Stimulated activated CD8-positive, alpha-beta memory T cell treated with anti-CD3 and anti-CD28 coated beads, Interleukin-4, amount 100 ng/mL, for 1 hour (primary cell): ENCODE data around the gene RNF41.

ENCODE experiments used
- DNase-seq, 2 donors: peaks; one replicate each; pipeline ENCODE4 v3.0.0-alpha.2; 2020; ENCODE audit warnings: low read depth in 2 of 2, low spot score in 1 of 2

Gene RNF41

DNA sequence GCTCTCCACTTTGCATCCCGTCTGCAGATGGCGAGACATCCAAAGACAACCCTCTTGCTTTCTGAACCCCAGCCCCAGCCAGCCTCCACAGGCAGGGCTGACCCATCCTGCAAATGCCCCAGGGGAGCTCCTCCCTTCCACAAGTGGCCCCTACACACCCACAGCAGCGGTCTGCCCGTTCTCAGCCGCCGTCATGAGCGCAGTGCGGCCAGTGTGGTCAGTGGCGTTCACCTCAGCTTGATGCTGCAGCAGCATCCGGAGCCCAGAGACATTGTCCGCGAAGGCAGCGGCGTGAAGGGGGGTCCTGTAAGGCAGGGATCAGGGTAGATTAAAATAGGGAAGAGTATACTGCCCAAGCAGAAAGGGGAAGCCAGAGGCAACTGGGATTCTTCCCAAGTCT is 22.8 kb upstream of the RNF41 start:
- no peak for DNase-seq

DNA sequence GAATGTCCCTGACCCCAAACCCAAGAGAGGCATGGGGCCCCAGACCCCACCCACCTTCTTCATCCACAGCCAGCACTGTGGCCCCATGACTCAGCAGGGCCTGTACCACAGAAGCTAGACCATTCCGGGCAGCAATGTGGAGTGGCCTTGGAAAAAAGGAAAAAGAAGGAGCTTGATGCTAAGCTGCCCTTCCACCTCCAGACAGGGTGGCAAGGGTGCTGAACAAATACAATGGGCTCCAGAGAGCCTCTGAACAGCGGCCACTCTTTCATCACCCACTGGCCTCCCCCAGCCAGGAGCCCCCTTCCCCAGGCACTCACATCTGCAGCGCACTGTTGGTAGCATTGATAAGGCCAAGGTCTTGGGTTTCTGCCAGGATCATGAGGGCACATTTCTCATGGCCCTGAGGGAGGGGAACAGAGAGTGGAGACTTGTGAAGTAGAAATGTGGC is 22.0 kb upstream of the RNF41 start:
- no peak for DNase-seq

DNA sequence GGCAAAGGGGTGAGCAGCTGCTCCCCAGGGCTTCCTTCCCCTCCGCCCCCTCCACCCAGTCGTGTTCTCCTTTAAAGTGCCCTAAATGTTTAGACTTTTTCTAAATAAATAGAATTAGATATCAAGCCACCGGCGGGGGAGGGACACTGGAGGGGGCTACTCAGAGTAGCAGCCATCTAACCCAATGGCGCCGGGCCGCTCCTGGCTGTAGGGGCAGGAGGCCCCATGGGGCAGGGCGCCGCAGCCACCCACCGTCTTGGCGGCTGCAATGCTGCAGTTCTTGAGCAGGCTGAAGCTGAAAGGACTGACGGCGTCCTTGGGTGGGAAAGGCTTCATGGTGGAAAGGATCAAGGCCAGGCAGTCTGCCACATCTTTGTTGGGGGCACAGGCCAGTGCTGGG is 21.3 kb upstream of the RNF41 start:
- DNase-seq: no peak

DNA sequence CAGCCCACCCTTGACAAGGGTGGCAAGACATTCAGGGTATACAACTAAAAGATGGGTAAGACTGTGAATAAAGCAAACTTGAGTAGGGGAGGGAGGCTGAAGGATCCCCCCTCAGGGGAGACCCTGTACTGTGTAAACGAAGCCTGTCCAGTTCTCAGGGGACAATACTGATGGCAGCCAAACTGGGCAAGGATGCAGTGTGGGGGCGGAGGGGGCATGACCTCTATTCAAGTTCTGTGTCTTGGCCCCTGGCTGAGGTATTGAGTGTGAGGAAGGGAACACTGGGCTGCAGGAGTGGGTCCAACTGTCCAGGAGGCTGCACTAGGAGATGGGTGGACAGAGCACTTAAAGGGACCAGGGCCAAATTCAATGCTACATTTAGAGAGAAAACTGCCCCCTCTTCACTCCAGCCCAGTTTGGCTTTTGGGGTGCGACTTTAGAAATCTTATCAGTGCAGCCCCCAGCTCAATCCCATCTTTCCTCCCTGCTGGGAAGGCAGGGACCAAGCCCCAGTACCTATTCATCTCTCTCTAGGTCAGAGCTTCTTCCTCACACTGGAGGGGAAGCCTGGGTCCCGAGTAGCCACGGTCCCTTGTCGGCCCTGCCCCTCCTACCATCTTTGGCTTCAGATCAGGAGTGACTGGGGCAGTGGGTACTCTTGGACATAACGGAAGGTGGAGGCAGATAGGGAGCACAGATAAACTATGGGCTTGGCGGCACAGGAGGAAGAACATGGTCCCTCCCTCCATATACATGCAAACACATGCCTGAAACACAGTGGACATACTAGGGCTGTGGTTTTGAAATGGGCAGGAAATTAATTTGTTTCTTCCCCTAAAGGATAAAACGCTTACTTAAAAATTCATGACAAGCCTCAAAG is 19.9 kb upstream of the RNF41 start:
- no peak for DNase-seq

DNA sequence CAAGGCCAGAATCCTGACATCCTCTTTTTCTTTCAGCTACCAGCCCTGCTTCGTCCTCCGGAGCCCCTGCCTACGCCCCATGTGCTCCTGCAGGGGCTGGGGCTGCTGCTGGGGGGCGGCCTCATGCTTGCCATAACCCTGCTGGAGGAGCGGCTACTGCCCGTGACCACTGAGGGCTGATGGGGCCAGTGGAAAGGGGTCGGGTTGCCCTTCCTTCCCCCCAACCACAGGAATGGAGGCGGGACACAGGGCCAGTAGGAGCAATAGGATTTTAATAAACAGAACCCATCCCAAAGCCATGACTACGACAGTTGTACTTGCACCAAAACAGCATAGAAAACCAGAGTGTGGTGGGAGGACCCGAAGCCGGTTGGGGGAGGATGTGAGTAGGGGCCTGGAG is 15.8 kb upstream of the RNF41 start:
- DNase-seq: no peak

DNA sequence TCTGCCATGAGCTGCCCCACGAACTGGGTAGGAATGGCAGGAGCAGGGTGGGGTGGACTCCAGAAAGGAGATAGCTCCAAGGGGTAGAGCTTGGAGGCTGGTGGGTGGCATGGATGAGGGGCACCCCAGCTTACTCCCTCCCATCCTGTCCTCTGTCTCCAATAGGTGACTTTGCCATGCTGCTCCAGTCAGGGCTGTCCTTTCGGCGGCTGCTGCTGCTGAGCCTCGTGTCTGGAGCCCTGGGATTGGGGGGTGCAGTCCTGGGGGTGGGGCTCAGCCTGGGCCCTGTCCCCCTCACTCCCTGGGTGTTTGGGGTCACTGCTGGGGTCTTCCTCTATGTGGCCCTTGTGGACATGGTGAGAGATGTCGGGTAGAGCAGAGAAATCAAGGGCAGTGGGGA is 15.3 kb upstream of the RNF41 start:
- no peak for DNase-seq

DNA sequence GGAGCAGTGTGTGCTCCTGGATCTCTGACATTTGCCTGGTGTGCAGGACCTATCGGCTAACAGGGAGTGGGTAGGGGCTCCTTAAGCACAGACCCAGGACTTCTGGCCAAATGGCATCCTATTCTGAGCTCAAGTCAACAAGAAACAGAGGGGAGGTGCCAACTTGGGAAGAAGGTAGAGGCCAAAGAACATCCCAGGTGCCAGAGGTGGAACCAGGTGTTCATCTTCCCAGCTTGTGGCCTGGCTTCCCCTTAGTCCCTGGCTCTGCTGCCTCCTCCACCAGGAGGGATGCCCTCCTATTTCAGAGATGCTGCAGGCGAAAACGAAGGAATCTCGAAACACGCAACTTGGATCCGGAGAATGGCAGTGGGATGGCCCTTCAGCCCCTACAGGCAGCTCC is 14.4 kb upstream of the RNF41 start:
- DNase-seq: no peak

DNA sequence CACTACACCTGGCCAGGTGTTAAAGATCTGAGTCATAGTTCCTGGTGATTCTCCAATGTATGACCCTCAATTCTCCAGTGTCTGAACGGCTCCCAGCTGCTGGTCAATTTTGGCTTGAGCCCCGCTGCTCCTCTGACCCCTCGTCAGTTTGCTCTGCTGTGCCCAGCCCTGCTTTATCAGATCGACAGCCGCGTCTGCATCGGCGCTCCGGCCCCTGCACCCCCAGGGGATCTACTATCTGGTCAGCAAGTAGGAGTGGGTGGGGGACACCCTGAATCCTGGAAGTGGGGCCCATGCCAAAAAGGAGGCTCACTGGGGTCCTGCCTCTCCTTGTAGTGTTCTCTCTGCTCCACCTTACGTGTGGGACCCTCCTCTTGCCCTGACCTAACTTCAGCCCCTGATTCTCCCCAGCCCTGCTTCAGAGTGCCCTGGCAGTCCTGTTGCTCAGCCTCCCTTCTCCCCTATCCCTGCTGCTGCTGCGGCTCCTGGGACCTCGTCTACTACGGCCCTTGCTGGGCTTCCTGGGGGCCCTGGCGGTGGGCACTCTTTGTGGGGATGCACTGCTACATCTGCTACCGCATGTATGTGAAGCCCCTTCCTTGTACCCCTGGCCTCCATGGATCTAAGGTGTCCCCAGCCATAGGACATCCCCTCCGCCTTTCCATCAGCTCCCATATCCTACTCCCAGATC is 13.2 kb upstream of the RNF41 start:
- no peak for DNase-seq

DNA sequence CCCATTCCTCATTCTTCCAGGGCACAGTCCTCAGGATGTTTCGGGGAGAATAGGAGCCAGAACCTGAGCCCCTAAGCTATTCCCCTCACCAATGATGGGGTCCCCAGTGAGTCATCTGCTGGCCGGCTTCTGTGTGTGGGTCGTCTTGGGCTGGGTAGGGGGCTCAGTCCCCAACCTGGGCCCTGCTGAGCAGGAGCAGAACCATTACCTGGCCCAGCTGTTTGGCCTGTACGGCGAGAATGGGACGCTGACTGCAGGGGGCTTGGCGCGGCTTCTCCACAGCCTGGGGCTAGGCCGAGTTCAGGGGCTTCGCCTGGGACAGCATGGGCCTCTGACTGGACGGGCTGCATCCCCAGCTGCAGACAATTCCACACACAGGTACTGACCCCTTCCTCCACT is 9.5 kb upstream of the RNF41 start:
- no peak for DNase-seq

DNA sequence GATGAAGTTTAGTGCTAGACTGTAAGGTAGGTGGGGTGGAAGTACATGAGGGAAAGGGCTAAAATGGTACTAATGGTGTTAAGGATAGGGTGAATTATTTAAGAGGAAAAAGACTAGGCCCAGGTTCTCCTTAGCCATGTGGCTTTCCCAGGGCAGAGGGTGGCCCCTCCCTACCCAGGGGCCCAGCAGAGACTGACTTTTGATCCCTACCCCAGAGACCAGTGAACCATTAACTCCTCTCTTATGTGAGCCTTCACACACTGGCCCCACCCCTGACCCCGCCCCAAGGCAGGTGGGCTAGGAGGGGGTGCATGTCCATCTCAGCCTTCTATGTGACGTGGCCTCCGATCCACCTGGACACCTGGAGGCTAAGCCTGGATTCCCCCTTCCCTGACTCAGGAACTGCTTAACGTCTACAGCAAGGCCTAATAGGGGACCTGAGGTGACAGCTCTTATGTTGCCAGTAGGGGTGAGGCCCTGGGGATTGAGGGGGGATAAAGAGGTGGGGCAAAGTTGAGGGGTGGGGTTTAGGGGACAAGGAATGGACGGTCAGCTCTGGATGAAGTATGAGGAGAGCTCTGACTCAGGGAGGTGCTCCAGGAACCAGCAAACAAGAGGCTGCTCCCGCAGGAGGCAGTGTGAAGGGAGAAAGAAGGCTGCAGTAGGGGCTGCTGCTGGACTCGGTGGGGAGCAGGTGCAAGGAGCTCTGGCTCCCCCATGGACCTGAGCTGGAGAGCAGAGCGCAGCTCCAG is 8.9 kb upstream of the RNF41 start:
- no peak for DNase-seq

DNA sequence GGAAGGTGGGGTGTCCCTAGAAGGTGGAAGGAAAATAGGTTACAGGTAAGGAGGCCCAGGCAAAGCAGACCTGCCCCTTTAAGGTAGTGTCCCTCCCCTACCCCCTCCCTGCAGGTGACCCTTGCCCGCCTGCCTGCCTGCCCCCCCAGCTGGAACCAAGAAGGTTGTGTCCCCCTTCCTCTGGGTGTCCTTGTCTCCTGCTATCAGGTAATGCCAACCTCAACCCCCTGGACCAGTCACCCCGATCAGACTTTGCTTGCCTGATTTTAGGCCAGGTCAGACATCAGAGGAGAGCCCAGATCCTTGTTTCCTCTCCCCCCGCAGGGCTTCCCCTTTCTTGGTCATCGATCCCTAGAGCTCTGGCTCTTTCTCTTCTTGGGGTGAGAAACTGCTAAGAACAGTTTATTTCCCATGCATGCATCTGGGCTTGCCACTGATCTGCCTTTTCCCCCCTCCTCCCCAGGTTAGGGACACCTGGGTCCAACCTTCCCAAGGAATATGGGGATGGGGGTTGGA is 8.3 kb upstream of the RNF41 start, which contains the start of gene SLC39A5:
SLC39A5 (plus strand) TSS at position 136 of the 516 bp plus-strand sequence. CDS start 1,224 bp downstream, outside the sequence.
- DNase-seq: no peak

DNA sequence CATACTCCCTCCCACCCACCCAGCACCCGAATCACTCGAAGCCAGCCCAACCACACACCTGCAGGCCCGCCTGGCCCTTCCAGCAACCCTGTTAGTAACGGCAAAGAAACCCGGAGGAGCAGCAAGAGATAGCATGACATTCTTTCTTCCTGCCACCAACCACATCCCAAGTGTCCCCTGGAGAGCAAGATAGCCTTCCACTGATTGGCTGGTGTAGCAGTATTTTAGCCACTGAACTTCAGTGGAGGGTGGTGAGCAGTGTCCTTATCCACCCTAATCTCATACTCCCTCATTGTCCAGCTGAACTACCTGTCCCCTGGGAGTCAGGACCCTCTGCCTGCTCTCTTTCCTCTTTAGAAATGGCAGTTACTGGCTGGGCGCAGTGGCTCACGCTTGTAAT is 7.4 kb upstream of the RNF41 start:
- no peak for DNase-seq

DNA sequence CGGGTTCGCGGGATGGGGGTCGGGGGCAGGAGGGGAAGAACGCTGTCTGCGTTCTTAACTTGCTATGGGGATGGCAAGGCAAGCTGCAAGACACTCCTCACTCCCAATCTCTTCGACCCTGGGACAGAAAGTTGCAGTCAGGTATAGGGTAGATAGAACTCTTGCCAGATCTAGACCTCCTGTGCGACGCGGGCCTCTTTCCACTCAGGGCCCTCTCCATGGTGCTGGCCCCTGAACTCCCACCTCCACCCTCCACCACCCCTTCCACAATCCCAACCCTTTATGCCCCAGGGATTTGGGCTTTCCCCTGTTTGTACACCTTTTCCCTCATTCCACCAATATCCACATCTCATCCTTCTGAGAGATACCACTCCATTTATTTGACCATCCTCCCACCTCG is 3.2 kb upstream of the RNF41 start:
- DNase-seq: no peak

DNA sequence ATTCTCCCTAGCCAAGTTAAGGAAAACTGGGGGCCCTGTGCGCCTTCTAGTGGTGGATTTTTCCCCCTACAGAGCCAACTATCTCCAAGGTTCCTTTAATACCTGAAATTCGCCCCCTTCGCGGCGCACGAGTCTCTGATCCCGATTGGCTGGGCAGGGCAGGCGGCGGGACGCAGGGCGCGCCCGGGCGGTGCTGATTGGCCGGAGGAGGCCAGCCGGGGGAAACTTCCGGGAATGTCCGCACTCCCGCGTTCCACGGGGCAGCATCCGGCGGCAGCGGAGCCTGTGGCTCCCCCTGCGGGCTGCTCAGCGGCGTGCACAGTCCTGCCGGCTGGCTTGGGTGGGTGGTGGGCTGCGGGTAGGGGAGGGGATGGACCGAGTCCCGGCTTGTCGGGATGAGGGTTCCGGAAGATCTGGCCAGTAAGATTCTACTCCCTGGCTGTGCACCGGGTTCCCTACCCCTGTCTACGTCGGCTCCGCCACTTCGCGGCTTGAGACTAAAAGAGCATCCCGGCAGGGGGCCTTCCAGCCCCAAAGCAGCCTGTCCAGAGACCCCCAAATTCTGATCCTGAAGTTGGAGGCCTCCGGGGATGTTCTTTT is 2.5 kb upstream of the RNF41 start, which contains the start of gene NABP2:
NABP2 (plus strand) TSS at position 241 of the 600 bp plus-strand sequence. CDS start 515 bp downstream, outside the sequence.
- DNase-seq: peak; percentile 67 to 83

DNA sequence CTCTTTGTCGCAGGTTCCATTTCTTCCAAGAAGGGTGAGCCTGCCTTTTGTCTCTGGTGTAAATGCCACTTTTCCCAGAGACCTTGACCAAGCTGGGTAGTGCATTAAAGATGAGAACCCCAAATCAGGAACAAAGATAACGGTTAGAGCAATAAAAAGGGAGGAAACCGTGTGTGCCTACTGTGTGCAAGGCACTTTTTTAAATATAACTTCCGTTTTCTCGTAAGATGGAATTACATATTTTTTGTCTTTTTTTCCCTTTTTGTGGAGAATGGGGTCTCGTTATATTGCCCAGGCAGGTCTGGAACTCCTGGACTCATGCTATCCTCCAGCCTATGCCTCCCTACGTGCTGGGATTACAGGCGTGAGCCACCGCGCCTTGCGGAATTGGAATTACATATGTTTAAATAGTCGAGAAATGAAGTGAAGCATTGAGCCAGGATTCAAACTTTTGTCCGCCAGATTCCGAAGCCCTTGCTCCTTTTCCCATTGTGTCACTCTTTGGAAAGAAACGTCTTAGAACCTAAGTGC is 1.9 kb upstream of the RNF41 start:
- DNase-seq: no peak

DNA sequence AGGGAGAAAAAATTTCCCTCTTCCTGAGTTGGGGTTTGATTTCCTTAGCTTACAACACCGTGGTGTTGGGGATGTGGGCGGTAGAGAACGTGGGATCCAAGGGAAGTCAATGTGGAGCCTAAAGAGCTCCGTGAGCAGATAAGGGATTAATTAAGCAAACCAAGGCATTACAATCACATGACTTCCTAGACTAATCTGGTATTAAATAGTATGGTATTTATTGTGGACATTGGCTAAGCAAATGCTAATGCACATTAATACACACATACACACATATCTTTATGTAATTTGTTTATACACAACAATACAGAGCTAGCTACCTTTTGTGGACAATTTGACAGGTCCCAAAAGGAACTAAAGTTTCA is 791 bp upstream of the RNF41 start:
- DNase-seq: no peak

DNA sequence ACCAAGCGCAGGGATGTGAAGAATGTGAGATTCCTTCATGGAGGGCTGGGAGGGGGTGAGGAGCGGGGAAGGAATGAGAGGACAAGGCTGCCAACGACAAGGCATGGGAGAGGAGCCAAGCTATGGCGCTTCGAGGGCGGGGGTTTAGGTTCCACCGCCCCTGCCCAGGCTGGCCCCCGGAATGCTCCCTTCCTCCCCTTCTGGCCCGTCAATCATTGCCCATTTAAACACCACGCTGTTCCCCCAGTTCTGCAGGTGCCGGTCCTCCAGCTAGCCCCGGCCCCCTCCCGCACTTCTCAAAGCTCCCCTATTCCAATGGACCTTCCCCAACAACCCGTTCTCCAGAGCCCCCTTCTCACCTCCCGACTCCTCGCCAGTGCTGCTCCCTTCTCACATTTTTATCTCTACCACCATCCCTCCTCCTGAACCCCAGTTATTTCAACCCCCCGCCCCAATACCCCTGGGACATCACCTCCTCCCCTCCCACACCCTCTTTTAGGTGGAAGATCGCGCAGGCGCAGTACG is 428 bp downstream of the RNF41 start:
- DNase-seq: no peak

DNA sequence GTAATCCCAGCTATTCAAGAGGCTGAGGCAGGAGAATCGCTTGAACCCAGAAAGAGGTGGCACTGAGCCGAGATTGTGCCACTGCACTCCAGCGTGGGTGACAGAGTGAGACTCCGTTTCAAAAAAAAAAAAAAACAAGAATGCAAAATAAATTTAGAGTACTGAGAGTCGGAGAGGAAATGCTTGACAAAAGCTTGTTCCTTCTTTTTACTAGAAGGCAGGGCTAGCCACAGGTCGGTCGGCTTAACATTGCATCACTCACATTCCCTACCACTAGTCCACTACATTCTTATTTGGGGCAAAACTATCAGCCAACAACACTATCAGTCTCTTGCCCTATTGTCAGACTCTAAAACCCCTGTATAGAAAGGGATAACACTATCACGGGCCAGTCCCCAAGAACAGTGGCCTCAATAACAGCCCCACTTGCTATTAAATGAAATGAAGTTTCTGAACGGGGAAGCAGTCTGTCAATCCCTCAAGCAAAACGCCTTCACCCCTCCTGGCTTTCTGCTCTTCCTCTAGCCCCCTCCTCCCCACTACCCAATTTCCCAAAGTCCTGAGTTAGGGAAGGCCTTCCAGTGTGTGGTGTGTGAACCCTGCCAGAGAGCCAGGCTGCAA is 1.0 kb downstream of the RNF41 start:
- no peak for DNase-seq

DNA sequence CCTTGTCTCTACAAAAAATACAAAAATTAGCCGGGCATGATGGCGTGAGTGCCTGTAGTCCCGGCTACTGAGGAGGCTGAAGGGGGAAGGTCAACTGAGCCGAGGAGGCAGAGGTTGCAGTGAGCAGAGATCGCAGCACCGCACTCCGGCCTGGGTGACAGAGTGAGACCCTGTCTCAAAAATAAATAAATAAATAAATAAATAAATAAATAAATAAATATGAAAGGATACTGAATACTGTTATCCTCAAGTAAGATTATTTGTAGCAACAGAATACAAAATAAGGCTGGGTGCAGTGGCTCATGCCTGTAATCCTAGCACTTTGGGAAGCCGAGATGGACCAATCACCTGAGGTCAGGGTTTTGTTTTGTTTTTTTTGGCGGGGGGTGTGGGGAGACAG is 1.9 kb downstream of the RNF41 start:
- DNase-seq: no peak

DNA sequence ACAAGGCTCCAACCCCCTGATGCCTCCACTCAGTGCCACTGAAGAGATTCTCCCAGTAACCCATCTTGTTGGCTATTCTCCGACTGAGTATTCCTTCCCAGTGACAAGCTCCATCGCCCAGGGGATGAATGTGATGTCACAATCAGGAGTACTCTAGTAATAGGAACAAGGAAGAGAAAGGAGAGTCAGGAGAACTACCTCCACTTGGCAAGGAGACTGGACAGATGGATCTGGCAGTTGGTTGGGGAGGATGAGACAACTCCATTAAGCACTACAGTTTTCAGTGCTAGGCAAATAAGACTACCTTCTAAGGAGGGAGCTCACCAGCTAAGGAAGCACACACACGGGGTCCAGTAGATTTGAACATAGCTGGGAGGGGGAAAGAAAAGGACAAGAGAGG is 5.3 kb downstream of the RNF41 start:
- DNase-seq: no peak
